Sigmoid colon (tissue), 7 donors: Measurements from ENCODE around the gene SMIM20. TPM values are rescaled to one million over a fixed set of nuclear protein-coding genes. Genes with fewer than 3 reads are reported as not detected.
"Not testable (repeated sequence)": the region's sequence is repeated elsewhere in the genome, so short reads cannot be mapped to it uniquely, and the experiment has no call there.

Experiments used
- DNase-seq: peaks from one replicate; pipeline ENCODE4 v3.0.0-alpha.2; 2019
- H3K27ac ChIP-seq, 4 donors: fragments of 200-600 bp; sonication (generic); one replicate each; pipeline ENCODE4 v1.5.1; 2016 to 2019; ENCODE audit warnings: mild to moderate bottlenecking in 1 of 4
- H3K27me3 ChIP-seq, 3 donors: fragments of 200-600 bp; sonication (generic); one replicate each; pipeline ENCODE4 v1.5.1; 2019; ENCODE audit warnings: mild to moderate bottlenecking in 1 of 3
- H3K36me3 ChIP-seq, 4 donors: fragments of 200-600 bp; sonication (generic); one replicate each; pipeline ENCODE4 v1.5.1; 2016 to 2019
- H3K4me1 ChIP-seq, 4 donors: fragments of 200-600 bp; sonication (generic); one replicate each; pipeline ENCODE4 v1.5.1; 2017 to 2019
- H3K4me3 ChIP-seq, 4 donors: fragments of 200-600 bp; sonication (generic); one replicate each; pipeline ENCODE4 v1.5.1; 2017 to 2019; ENCODE audit warnings: mild to moderate bottlenecking in 2 of 4, moderate library complexity in 1 of 4
- H3K9me3 ChIP-seq, 4 donors: fragments of 200-600 bp in 3 of 4; sonication (generic) in 3 of 4; one replicate each; pipeline versions ENCODE4 v1.5.1 to v1.6.1; 2013 to 2019
- CTCF ChIP-seq, 4 experiments: fragments of 450-650 bp in 3 of 4; fragments of 200-600 bp in 1 of 4; IDR thresholded peaks; one replicate each; pipeline ENCODE4 v1.5.1; 2016 to 2019; ENCODE audit warnings: antibody characterized with exemption in 4 of 4, mild to moderate bottlenecking in 3 of 4, moderate library complexity in 2 of 4
- EP300 ChIP-seq, 4 donors: sonication (generic); formaldehyde crosslinking; IDR thresholded peaks; one replicate each; pipeline ENCODE4 v1.6.1; 2017; ENCODE audit warnings: antibody characterized with exemption in 4 of 4
- POLR2A ChIP-seq, 2 donors: fragments of 450-650 bp; IDR thresholded peaks; one replicate each; pipeline ENCODE4 v1.6.1; 2016; ENCODE audit warnings: antibody characterized with exemption in 2 of 2, mild to moderate bottlenecking in 2 of 2, moderate library complexity in 2 of 2
- POLR2AphosphoS5 ChIP-seq, 4 donors: sonication (generic); formaldehyde crosslinking; IDR thresholded peaks; one replicate each; pipeline ENCODE4 v1.6.1; 2017; ENCODE audit warnings: antibody characterized with exemption in 4 of 4
- WGBS, 2 donors: extraction: QIAGEN DNeasy Blood & Tissue Kit; methylation state at CpG; one replicate each; pipeline ENCODE4 v1.1.7; 2013; 5-methylcytosine and 5-hydroxymethylcytosine counted together
- intact Hi-C: fragments of 100-400 bp; cut with DNase I; formaldehyde crosslinking; loops from one replicate; pipeline ENCODE4 v1.15.1; 2023
- polyA plus RNA-seq, 3 donors: library from polyadenylated mRNA; stranded (reverse); fragments of 200-250 nt; gene quantifications; one replicate each; pipeline ENCODE4 v1.2.3, GENCODE V29; 2013
- total RNA-seq, 4 donors: library from RNA; depleted of rRNA; stranded (reverse); fragments of >200 nt; gene quantifications; one replicate each; pipeline ENCODE4 v1.1.0, GENCODE V29; 2016
- donor health status: healthy with polysubstance abuse.
- donor health status: Bipolar disorder and iron deficiency.
- donor health status: healthy.

Gene SMIM20
- total and polyA plus RNA-seq, 7 donors, result 33.8 to 99.1 (median 45.4) TPM

- H3K27me3 ChIP-seq, result no peaks in the 10 kb centered on the region
- H3K4me1 ChIP-seq, result no peaks in the 10 kb centered on the region
- TF ChIP-seq POLR2AphosphoS5 (IDR thresholded peaks at IDR 0.05), result no peak
- no peak for TF ChIP-seq POLR2A (IDR thresholded peaks at IDR 0.05)
- TF ChIP-seq EP300 (IDR thresholded peaks at IDR 0.05), result no peak
- no peak for TF ChIP-seq CTCF (IDR thresholded peaks at IDR 0.05)
- intact Hi-C loops, result no loop called here
- H3K9me3 ChIP-seq, result no peaks in the 10 kb centered on the region
- H3K27ac ChIP-seq, result no peak overlapping the region
- H3K4me3 ChIP-seq, result no peak overlapping the region
- WGBS, 2 donors, result 82 to 96% methylated on average over 1 of the region's 1 CpG
- no peaks in the 10 kb centered on the region for H3K36me3 ChIP-seq
- no peak for DNase-seq
Observed at GRCh38 chr4:25900310-25900709, 13.7 kb upstream of the SMIM20 start.

GRCh38 chr4:25901030-25901430 lies 13.0 kb upstream of the SMIM20 start:
- Histone ChIP-seq H3K9me3 (no peaks in the 10 kb centered on the region), H3K4me1 (no peaks in the 10 kb centered on the region), H3K27ac (no peak overlapping the region), H3K4me3 (no peak overlapping the region), H3K36me3 (no peaks in the 10 kb centered on the region), H3K27me3 (no peaks in the 10 kb centered on the region)
- 90 to 91% methylated on average over 10 of the region's 10 CpGs for WGBS, 2 donors
- no peak for DNase-seq
- intact Hi-C loops, result no loop called here
- TF ChIP-seq POLR2AphosphoS5 (IDR thresholded peaks at IDR 0.05) (no peak), CTCF (IDR thresholded peaks at IDR 0.05) (no peak), POLR2A (IDR thresholded peaks at IDR 0.05) (no peak), EP300 (IDR thresholded peaks at IDR 0.05) (no peak)

GRCh38 chr4:25903900-25904747 lies 9.9 kb upstream of the SMIM20 start:
- DNase-seq, result no peak
- WGBS, 2 donors, result 75 to 80% methylated on average over 8 of the region's 8 CpGs
- H3K27ac ChIP-seq, result no peak overlapping the region
- H3K36me3 ChIP-seq, result no peaks in the 10 kb centered on the region
- H3K4me3 ChIP-seq, result no peak overlapping the region
- intact Hi-C loops, result no loop called here
- no peaks in the 10 kb centered on the region for H3K9me3 ChIP-seq
- no peak for TF ChIP-seq POLR2AphosphoS5 (IDR thresholded peaks at IDR 0.05)
- TF ChIP-seq CTCF (IDR thresholded peaks at IDR 0.05), result no peak
- no peak for TF ChIP-seq POLR2A (IDR thresholded peaks at IDR 0.05)
- TF ChIP-seq EP300 (IDR thresholded peaks at IDR 0.05), result no peak
- no peaks in the 10 kb centered on the region for H3K4me1 ChIP-seq
- H3K27me3 ChIP-seq, result no peaks in the 10 kb centered on the region

- DNase-seq, result no peak
- Histone ChIP-seq H3K36me3 (no peaks in the 10 kb centered on the region), H3K27me3 (no peaks in the 10 kb centered on the region), H3K4me3 (no peak overlapping the region), H3K27ac (no peak overlapping the region), H3K9me3 (no peaks in the 10 kb centered on the region), H3K4me1 (no peaks in the 10 kb centered on the region)
- 87 to 96% methylated on average over 3 of the region's 3 CpGs for WGBS, 2 donors
- intact Hi-C loops, result no loop called here
- TF ChIP-seq POLR2A (IDR thresholded peaks at IDR 0.05) (no peak), CTCF (IDR thresholded peaks at IDR 0.05) (no peak), POLR2AphosphoS5 (IDR thresholded peaks at IDR 0.05) (no peak), EP300 (IDR thresholded peaks at IDR 0.05) (no peak)
Observed at GRCh38 chr4:25904748-25905082, 9.3 kb upstream of the SMIM20 start.

GRCh38 chr4:25905371-25905770 lies 8.6 kb upstream of the SMIM20 start:
- Histone ChIP-seq H3K4me3 (no peak overlapping the region), H3K4me1 (no peaks in the 10 kb centered on the region), H3K36me3 (no peaks in the 10 kb centered on the region), H3K27me3 (no peaks in the 10 kb centered on the region), H3K27ac (no peak overlapping the region), H3K9me3 (no peaks in the 10 kb centered on the region)
- WGBS, 2 donors, result 90 to 97% methylated on average over 4 of the region's 4 CpGs
- intact Hi-C loops, result no loop called here
- no peak for DNase-seq
- TF ChIP-seq POLR2A (IDR thresholded peaks at IDR 0.05) (no peak), POLR2AphosphoS5 (IDR thresholded peaks at IDR 0.05) (no peak), EP300 (IDR thresholded peaks at IDR 0.05) (no peak), CTCF (IDR thresholded peaks at IDR 0.05) (no peak)

- H3K36me3 ChIP-seq, H3K4me3 ChIP-seq, intact Hi-C loops, H3K4me1 ChIP-seq, H3K9me3 ChIP-seq, H3K27me3 ChIP-seq, H3K27ac ChIP-seq, DNase-seq: not testable (repeated sequence)
- WGBS, 2 donors, result 95 to 96% methylated on average over 11 of the region's 11 CpGs
Observed at GRCh38 chr4:25906113-25906512, 7.9 kb upstream of the SMIM20 start.
